NCI-H345 treated with DMSO at 0.1 percent for 48 hours (cell line): ENCODE measurements around the gene UMODL1.

Experiments used
- DNase-seq: peaks from one replicate; lab custom pipeline; 2025; ENCODE audit not compliant: unreplicated experiment; lab: John Stamatoyannopoulos, UW

Gene UMODL1

GRCh38 chr21:42097274-42097673 is 26.2 kb downstream of the UMODL1 start:
- no peak for DNase-seq

GRCh38 chr21:42097860-42098454 is 26.8 kb downstream of the UMODL1 start:
- peak; percentile 45 for DNase-seq

GRCh38 chr21:42098957-42099505 is 27.9 kb downstream of the UMODL1 start:
- no peak for DNase-seq

- no peak for DNase-seq
Observed at GRCh38 chr21:42101246-42101645, 30.1 kb downstream of the UMODL1 start.

GRCh38 chr21:42102076-42102475 is 31.0 kb downstream of the UMODL1 start:
- DNase-seq = no peak

GRCh38 chr21:42102526-42102925 is 31.4 kb downstream of the UMODL1 start:
- DNase-seq = no peak

- DNase-seq = no peak
Observed at GRCh38 chr21:42102991-42103390, 31.9 kb downstream of the UMODL1 start.

GRCh38 chr21:42103843-42104242 is 32.7 kb downstream of the UMODL1 start:
- DNase-seq = no peak

GRCh38 chr21:42105476-42106315 is 34.6 kb downstream of the UMODL1 start:
- no peak for DNase-seq

GRCh38 chr21:42106425-42106824 is 35.3 kb downstream of the UMODL1 start:
- DNase-seq = no peak

GRCh38 chr21:42107177-42107880 is 36.2 kb downstream of the UMODL1 start:
- no peak for DNase-seq

GRCh38 chr21:42107881-42108553 is 36.9 kb downstream of the UMODL1 start:
- DNase-seq = peak; percentile 44

- DNase-seq = no peak
Observed at GRCh38 chr21:42108554-42109340, 37.6 kb downstream of the UMODL1 start.

- no peak for DNase-seq
Observed at GRCh38 chr21:42109473-42109872, 38.4 kb downstream of the UMODL1 start.

- DNase-seq = no peak
Observed at GRCh38 chr21:42109873-42110525, 38.9 kb downstream of the UMODL1 start.

GRCh38 chr21:42110691-42111469 is 39.8 kb downstream of the UMODL1 start:
- DNase-seq = no peak

GRCh38 chr21:42111470-42111743 is 40.3 kb downstream of the UMODL1 start:
- DNase-seq = no peak

- DNase-seq = no peak
Observed at GRCh38 chr21:42111811-42112210, 40.7 kb downstream of the UMODL1 start.

GRCh38 chr21:42112238-42112637 is 41.1 kb downstream of the UMODL1 start:
- no peak for DNase-seq
